Peyer's patch (tissue), 4 donors: Measurements from ENCODE around the gene TNKS1BP1.
"Not testable (repeated sequence)": the region's sequence is repeated elsewhere in the genome, so short reads cannot be mapped to it uniquely, and the experiment has no call there.

ENCODE experiments used
- POLR2A ChIP-seq, 2 donors: fragments of 450-650 bp; IDR thresholded peaks; one replicate each; pipeline ENCODE4 v1.5.1; 2017; ENCODE audit warnings: antibody characterized with exemption in 2 of 2, mild to moderate bottlenecking in 2 of 2, moderate library complexity in 2 of 2
- TF ChIP-seq, protein P1 (sequence below), 6 experiments: fragments of 450-650 bp in 4 of 6; fragments of 200-600 bp in 2 of 6; sonication (generic) in 1 of 6; IDR thresholded peaks; one replicate each; pipeline ENCODE4 v1.5.1; 2017 to 2019; ENCODE audit warnings: antibody characterized with exemption in 6 of 6, mild to moderate bottlenecking in 3 of 6, moderate library complexity in 1 of 6

DNA sequence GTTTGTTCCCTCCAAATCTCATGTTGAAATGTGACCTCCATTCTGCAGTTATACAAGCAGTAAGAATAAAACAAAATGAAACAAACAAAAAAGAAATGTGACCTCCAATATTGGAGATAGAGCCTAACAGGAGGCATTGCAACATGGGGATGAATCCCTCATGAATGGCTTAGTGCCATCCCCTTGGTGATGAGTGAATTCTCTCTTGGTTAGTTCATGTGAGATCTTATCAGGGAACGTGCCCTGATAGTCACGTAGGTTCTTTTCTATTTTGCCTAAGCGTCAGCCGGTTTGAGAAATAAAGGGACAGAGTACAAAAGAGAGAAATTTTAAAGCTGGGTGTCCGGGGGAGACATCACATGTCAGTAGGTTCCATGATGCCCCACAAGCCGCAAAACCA is 43.2 kb downstream of the TNKS1BP1 start:
- TF ChIP-seq, protein P1, sequence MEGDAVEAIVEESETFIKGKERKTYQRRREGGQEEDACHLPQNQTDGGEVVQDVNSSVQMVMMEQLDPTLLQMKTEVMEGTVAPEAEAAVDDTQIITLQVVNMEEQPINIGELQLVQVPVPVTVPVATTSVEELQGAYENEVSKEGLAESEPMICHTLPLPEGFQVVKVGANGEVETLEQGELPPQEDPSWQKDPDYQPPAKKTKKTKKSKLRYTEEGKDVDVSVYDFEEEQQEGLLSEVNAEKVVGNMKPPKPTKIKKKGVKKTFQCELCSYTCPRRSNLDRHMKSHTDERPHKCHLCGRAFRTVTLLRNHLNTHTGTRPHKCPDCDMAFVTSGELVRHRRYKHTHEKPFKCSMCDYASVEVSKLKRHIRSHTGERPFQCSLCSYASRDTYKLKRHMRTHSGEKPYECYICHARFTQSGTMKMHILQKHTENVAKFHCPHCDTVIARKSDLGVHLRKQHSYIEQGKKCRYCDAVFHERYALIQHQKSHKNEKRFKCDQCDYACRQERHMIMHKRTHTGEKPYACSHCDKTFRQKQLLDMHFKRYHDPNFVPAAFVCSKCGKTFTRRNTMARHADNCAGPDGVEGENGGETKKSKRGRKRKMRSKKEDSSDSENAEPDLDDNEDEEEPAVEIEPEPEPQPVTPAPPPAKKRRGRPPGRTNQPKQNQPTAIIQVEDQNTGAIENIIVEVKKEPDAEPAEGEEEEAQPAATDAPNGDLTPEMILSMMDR (IDR thresholded peaks at IDR 0.05) = not testable (repeated sequence)
- not testable (repeated sequence) for TF ChIP-seq POLR2A (IDR thresholded peaks at IDR 0.05)
